Measurements from ENCODE around the gene FCAMR. TPM values are rescaled to one million over a fixed set of nuclear protein-coding genes. Genes with fewer than 3 reads are reported as not detected.

FCAMR gene
- total RNA-seq, 4 donors from 2014 or later = 0.39 TPM; not detected in 3

GRCh38 chr1:207000651-207001291, 30.5 kb upstream of the FCAMR start:
- 60 to 84% methylated on average over 5 of the region's 5 CpGs for WGBS, 2 donors (ENCODE audit: low coverage in 1 of 2)
- no peaks in the 10 kb centered on the region for H3K4me1 ChIP-seq
- no peak for TF ChIP-seq POLR2A (IDR thresholded peaks at IDR 0.05)
- TF ChIP-seq CTCF (IDR thresholded peaks at IDR 0.05) = no peak
- no peak for TF ChIP-seq EP300 (IDR thresholded peaks at IDR 0.05)
- no peak for TF ChIP-seq POLR2AphosphoS5 (IDR thresholded peaks at IDR 0.05)
- ATAC-seq = no peak
- H3K36me3 ChIP-seq = no peaks in the 10 kb centered on the region
- no peaks in the 10 kb centered on the region for H3K9me3 ChIP-seq
- no peak overlapping the region for H3K27ac ChIP-seq
- no peak overlapping the region for H3K4me3 ChIP-seq
- no peaks in the 10 kb centered on the region for H3K27me3 ChIP-seq

GRCh38 chr1:206998816-206999215, 28.6 kb upstream of the FCAMR start:
- H3K4me1 ChIP-seq = no peaks in the 10 kb centered on the region
- ATAC-seq = no peak
- TF ChIP-seq POLR2A (IDR thresholded peaks at IDR 0.05) = no peak
- no peak for TF ChIP-seq POLR2AphosphoS5 (IDR thresholded peaks at IDR 0.05)
- TF ChIP-seq CTCF (IDR thresholded peaks at IDR 0.05) = no peak
- no peak for TF ChIP-seq EP300 (IDR thresholded peaks at IDR 0.05)
- H3K9me3 ChIP-seq = no peaks in the 10 kb centered on the region
- H3K36me3 ChIP-seq = no peaks in the 10 kb centered on the region
- H3K4me3 ChIP-seq = no peak overlapping the region
- H3K27ac ChIP-seq = no peak overlapping the region
- H3K27me3 ChIP-seq = peaks cover under 1% of the 10 kb centered on the region
- WGBS, 2 donors (ENCODE audit: low coverage in 1 of 2) = 94% methylated on average over 2 of the region's 2 CpGs

GRCh38 chr1:206992790-206993189, 22.5 kb upstream of the FCAMR start:
- no peaks in the 10 kb centered on the region for H3K4me1 ChIP-seq

GRCh38 chr1:206987873-206988272, 17.6 kb upstream of the FCAMR start:
- TF ChIP-seq POLR2AphosphoS5 (IDR thresholded peaks at IDR 0.05) (no peak), CTCF (IDR thresholded peaks at IDR 0.05) (no peak), EP300 (IDR thresholded peaks at IDR 0.05) (no peak), POLR2A (IDR thresholded peaks at IDR 0.05) (no peak)
- H3K9me3 ChIP-seq = no peaks in the 10 kb centered on the region
- H3K27ac ChIP-seq = no peak overlapping the region
- H3K36me3 ChIP-seq = no peaks in the 10 kb centered on the region
- H3K4me3 ChIP-seq = no peak overlapping the region
- ATAC-seq = no peak
- peaks cover 6% of the 10 kb centered on the region for H3K27me3 ChIP-seq
- no CpG with 5 or more reads among the region's 1 CpG for WGBS, 2 donors (ENCODE audit: low coverage in 1 of 2)
- no peaks in the 10 kb centered on the region for H3K4me1 ChIP-seq

More at GRCh38 chr1:206992790-206993189, 22.5 kb upstream of the FCAMR start:
- Histone ChIP-seq H3K27me3 (peaks cover 12% of the 10 kb centered on the region), H3K9me3 (no peaks in the 10 kb centered on the region), H3K27ac (no peak overlapping the region), H3K36me3 (no peaks in the 10 kb centered on the region), H3K4me3 (no peak overlapping the region)
- ATAC-seq = no peak
- no peak for TF ChIP-seq POLR2A (IDR thresholded peaks at IDR 0.05)
- TF ChIP-seq EP300 (IDR thresholded peaks at IDR 0.05) = no peak
- TF ChIP-seq POLR2AphosphoS5 (IDR thresholded peaks at IDR 0.05) = no peak
- no peak for TF ChIP-seq CTCF (IDR thresholded peaks at IDR 0.05)

GRCh38 chr1:206986885-206987284, 16.6 kb upstream of the FCAMR start:
- no peak for ATAC-seq
- Histone ChIP-seq H3K9me3 (no peaks in the 10 kb centered on the region), H3K27me3 (no peaks in the 10 kb centered on the region), H3K36me3 (no peaks in the 10 kb centered on the region), H3K4me1 (no peaks in the 10 kb centered on the region), H3K4me3 (no peak overlapping the region), H3K27ac (no peak overlapping the region)
- 31 to 82% methylated on average over 3 of the region's 3 CpGs for WGBS, 2 donors (ENCODE audit: low coverage in 1 of 2)
- TF ChIP-seq POLR2AphosphoS5 (IDR thresholded peaks at IDR 0.05) (no peak), EP300 (IDR thresholded peaks at IDR 0.05) (no peak), POLR2A (IDR thresholded peaks at IDR 0.05) (no peak), CTCF (IDR thresholded peaks at IDR 0.05) (no peak)
